NCI-H1417 (cell line): ENCODE measurements around the gene ENTR1.
"Not testable (repeated sequence)": the region's sequence is repeated elsewhere in the genome, so short reads cannot be mapped to it uniquely, and the experiment has no call there.

Source experiments
- DNase-seq, 3 experiments: peaks; one replicate each; lab custom pipeline; 2025; lab: John Stamatoyannopoulos, UW

The ENTR1 gene

DNA sequence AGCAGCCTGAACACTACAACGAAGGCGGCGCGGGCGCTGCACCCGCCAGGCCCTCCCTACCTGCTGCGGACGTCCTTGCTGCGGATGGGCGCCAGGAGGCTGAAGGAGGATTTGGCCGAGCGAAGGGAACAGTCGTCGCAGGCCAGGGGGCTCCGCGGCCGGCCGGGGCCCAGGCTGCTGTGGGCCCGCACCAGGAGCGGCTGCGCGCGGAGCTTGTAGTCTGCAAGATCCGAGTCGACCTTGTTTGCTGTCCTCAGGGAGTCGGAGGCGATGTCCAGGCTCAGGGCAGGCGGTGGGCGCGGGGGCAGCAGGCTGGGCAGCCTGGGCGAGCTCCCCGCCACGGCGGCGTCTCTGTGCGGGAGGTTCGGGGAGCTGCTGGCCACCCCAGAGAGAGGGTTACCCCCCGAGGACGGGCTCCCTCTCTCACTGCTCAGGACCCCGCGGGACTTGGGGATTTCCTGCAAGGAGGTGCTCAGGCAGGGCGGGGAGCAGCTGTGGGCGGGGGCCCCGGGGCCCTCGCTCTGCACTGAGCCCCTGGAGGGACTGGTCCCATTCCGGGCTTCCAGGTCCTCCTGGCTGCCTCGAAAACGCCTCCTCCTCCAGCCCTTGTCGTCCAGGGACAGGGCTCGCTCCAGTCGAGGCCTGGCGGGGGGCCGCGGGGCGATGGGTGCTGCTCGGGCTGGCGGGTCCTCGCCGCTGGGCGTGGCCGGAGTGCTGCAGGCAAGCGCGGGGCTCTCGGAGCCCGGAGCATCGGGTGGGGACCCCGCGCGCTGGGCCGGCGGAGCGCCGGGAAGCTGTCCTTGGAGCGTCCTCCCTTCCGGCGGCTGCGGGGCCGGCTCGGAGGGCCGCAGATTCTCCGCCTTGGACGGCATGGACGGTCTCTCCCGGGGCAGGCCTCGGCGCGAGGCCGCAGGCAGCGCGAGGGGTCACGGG lies 28.4 kb upstream of the ENTR1 start:
- DNase-seq: peak in 2 of 3 experiments; percentile 58 to 82

- no peak for DNase-seq
Observed at GRCh38 chr9:136437839-136438547, 27.6 kb upstream of the ENTR1 start.

DNA sequence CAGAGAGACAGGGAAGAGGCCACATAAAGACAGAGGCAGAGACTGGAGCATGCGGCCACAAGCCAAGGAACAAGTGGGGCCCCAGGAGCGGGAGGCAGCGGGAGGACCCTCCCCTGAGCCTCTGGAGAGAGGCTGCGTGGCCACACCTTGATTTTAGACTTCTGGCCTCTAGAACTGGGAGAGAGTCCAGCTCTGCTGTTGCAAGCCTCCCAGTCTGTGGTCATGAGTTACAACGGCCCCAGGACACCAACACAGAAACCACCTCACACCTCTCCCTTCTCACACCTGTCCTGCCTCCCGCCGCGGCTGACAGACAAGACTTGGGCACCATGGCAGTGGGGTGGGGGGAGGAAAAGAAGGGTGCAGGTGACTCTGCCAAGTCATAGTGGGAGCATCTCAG lies 27.0 kb upstream of the ENTR1 start:
- DNase-seq: no peak

GRCh38 chr9:136436055-136436634 lies 25.7 kb upstream of the ENTR1 start:
- no peak for DNase-seq

DNA sequence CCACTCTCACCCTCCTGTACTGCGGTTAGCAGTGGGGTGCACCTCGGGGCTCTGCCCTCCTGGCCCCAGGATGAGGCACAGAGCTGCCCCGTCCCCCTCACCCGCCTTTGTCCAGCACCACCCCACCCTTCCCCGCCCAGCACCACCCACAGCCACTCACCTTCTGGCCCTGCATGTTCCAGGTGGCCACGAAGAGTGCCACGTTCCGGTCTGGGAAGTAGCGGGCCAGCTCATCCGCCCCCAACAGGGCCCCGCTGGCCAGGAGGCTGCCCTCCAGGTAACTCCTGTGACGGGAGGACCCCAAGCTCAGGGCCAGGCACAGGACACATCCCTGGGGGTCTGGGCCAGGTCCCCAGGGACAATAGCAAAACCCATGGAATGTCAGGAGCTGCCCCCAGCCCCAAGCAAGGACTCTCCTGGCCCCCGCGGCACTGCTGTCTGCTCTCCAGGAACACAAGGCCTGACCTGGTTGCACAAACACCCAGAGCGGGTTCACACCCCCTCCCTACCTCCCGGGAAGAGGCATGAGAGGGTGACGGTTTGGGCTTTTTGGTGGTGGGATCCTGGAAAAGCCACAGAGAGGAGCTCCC lies 24.3 kb upstream of the ENTR1 start:
- no peak for DNase-seq

DNA sequence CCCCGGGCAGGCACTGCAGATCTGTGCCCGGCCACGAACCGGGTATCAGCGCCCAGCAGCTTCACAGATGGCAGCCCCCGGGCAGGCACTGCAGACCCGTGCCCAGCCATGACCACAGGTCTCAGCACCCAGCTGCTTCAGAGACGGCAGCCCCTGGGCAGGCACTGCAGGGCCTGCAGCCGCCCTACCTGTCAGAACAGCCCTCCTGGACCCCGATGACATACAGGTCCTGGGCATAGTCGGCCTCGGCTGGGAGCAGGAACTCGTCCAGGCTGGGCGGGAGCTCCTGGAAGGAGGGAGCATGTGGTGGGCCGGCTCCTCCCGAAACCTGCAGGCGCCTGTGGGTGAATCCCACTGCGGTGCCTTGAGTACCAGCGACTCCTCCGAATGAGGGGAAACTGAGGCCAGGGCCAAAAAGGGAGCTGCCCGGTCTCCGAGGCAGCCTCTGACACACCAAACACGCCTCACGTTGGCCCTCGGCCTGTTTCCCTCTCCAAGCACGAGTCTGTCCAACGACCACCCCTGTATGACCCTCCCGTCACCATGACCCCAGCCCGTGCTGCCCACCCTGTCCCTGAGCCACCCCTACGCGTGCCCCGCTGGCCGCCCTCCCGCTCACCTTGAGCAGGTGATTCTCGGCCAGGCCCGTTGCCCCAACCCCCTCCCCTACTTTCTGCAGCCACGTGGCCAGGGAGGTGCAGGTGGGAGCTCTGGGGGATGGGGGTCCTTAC lies 23.6 kb upstream of the ENTR1 start:
- no peak for DNase-seq

- DNase-seq: no peak
Observed at GRCh38 chr9:136433043-136433715, 22.8 kb upstream of the ENTR1 start.

GRCh38 chr9:136432591-136432990 lies 22.2 kb upstream of the ENTR1 start:
- DNase-seq: no peak

DNA sequence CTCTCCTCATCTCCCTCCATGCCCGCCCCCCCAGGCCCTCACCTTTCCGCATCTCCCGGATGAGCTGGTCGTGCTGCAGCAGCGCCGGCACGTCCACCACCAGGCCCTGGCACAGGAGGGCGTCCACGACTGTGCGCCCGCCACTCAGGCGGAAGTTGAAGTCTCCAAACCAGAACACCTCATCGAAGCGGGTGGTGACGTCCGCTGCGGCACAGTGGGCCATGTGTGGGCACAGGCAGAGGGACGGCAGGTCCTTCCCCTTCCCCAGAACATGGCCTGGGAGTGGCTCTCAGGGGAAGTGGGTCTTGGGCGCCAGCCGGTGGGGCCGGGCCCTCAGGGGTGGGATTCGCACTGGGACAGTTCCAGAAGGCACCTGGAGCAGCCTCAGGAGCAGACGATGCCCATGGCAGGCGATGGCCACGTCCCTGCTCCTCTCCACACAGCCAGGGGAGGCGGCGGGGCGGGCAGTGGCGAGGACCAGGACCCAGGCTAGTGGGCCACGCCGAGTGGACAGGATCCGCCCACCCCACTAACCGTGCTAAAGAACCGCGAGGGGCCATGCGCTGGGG lies 21.5 kb upstream of the ENTR1 start:
- no peak for DNase-seq

DNA sequence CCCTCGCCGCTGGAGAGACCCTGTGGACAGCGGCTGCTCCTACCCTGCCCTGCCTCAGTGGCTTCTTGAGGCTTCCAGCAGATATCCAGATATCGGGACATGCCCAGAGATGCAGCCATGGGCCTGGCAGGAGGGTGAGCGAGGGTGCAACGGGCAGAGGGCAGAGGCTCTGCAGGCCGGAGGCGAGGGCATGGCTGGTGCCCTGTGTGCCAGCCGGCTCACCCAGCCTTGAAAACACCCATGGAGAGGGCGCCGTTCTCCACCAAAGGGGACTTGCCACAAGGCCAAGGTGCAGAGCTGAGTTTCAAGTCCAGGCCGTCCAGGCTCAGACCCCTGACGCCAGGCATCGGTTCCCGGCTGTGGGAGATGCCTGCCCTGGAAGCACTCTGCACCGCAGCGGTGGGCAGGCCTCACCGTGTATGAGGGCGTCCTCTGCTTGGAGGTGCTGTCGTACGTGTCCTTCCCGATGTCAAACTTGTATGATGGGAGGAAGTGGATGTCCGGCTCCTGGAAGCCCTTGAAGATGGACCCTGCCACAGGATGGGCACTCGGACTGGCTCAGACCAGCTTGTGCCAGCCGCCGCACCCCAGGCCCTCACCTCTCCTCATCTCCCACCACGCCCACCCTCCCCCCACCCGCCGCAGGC lies 20.3 kb upstream of the ENTR1 start:
- no peak for DNase-seq

DNA sequence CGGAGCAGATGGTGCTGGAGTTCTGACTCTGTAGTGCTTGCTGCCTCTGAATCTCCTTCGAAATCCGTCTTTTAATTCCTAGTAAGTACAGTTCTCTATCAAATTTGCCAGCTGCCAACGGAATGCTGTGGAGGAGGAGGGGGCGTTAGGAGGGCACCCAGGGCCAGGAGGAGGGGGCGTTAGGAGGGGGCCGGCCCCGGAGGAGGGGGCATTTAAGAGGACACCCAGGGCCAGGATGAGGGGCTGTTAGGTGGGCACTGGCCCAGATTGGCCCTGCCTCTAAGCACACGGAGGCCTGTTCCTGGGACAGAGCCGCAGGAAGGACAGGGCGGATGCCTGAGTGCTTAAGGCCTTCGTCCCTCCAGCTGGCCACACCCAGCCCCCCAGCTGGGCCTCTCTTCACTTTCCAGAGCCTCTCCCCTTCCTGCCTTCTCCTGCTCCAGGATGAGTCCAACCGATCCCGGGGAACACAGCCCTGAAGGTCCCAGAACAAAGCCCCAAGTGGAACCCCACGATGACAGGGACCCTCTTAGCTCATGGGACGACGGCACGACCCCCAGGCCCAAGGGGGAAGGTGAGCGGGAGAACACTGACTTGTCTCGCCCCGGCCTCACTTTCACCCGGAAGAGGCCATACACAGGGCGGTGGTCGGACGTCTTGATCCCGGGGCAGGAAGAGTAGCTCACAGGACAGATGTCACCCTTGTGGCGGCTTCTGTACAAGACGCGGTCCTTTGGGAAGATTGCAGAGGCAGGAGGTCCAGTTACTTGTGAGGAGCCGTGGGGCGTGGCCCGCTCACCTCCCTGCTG lies 19.5 kb upstream of the ENTR1 start:
- DNase-seq: no peak

- no peak for DNase-seq
Observed at GRCh38 chr9:136429075-136429628, 18.7 kb upstream of the ENTR1 start.

DNA sequence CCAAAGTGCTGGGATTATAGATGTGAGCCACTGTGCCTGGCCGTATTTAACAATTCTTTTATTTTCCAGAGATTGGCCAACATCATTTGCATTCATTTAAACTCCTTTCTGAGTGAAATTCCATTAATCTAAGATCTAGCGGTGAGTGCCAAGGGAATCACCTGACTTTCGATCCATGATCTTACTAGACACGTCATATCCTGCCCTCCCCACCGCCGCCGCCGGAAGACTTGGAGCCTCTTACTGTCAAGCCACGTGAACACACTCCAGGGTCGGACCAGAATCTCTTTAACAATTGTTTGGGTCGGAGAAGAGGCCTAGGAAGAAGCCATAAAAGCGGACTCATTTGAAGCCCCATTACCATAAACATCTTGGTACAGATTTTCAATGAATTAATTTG lies 16.4 kb upstream of the ENTR1 start:
- DNase-seq: no peak

DNA sequence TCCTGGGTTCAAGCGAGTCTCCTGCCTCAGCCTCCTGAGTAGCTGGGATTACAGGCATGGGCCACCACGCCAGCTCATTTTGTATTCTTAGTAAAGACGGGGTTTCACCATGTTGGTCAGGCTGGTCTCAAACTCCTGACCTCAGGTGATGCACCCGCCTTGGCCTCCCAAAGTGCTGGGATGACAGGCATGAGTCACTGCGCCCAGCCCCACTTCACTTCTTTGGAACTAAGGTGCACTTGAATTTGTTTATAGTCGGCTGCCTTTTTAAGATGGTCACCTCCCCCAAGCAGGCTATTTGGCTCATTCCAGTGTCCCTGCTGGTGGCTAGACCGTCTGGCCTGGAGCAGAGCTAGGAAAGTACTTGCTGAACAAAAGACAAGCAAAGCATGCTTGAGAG lies 15.0 kb upstream of the ENTR1 start:
- DNase-seq: not testable (repeated sequence)

DNA sequence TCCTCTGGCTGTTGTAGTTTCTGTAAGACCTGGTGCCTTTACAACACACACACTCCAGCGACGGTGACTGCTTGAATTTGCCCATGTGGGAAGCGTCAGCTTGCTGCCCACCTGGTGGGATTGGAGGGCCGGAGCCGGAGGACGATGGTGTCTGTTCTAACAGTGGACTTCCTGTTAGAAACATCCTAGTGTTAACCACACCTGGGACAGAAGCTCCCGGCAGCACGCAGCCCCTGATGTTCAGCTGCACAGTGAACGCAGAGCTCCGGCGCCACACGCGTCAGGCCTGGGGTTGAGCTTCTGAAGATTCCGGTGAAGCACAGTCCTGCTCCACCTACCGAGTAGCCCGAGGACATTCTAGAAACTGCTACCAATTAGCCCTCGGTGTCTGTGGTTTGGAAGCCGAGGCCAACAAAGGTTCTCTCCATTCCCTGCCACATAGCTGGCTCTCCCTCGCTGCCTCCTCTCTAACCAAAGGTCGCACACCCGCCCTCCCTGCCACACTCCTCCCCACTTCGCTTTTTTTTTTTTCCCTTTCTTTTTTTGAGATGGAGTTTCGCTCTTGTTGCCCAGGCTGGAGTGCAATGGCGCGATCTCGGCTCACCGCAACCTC lies 14.4 kb upstream of the ENTR1 start:
- no peak for DNase-seq

- DNase-seq: no peak
Observed at GRCh38 chr9:136423432-136424146, 13.2 kb upstream of the ENTR1 start.

GRCh38 chr9:136422876-136423275 lies 12.5 kb upstream of the ENTR1 start:
- no peak for DNase-seq

GRCh38 chr9:136421791-136422190 lies 11.4 kb upstream of the ENTR1 start:
- no peak for DNase-seq
